SU-DHL-6 (cell line): ENCODE measurements around the gene PRPF39.

Experiments
- CTCF ChIP-seq: fragments of 200-600 bp; sonication (generic); IDR thresholded peaks from one replicate; pipeline ENCODE4 v1.5.1; 2017; ENCODE audit warnings: antibody characterized with exemption, mild to moderate bottlenecking, low read length, moderate library complexity; ENCODE audit not compliant: insufficient read depth, poor library complexity, severe bottlenecking
- EZH2phosphoT487 ChIP-seq: fragments of 200-600 bp; sonication (generic), shearing (Covaris generic); conservative IDR thresholded peaks from 2 replicates; pipeline ENCODE4 v1.6.1; 2018; ENCODE audit warnings: mild to moderate bottlenecking, antibody characterized with exemption, low read length, moderate library complexity, mixed read lengths

- TF ChIP-seq CTCF: no peak
- TF ChIP-seq EZH2phosphoT487: no peak
Measured at GRCh38 chr14:45144658-45145057, 60.7 kb downstream of the PRPF39 start.
